Stimulated activated CD4-positive, alpha-beta T cell treated with anti-CD3 and anti-CD28 coated beads, Interleukin-12 subunit alpha, Interleukin-12 subunit beta, amount 100 ng/mL, for 24 hours (primary cell): Measurements from ENCODE around the gene CTCF.

Experiments used
- DNase-seq, 2 experiments: peaks; one replicate each; pipeline ENCODE4 v3.0.0-alpha.2; 2020; ENCODE audit warnings: low read depth in 2 of 2

The CTCF gene

DNA sequence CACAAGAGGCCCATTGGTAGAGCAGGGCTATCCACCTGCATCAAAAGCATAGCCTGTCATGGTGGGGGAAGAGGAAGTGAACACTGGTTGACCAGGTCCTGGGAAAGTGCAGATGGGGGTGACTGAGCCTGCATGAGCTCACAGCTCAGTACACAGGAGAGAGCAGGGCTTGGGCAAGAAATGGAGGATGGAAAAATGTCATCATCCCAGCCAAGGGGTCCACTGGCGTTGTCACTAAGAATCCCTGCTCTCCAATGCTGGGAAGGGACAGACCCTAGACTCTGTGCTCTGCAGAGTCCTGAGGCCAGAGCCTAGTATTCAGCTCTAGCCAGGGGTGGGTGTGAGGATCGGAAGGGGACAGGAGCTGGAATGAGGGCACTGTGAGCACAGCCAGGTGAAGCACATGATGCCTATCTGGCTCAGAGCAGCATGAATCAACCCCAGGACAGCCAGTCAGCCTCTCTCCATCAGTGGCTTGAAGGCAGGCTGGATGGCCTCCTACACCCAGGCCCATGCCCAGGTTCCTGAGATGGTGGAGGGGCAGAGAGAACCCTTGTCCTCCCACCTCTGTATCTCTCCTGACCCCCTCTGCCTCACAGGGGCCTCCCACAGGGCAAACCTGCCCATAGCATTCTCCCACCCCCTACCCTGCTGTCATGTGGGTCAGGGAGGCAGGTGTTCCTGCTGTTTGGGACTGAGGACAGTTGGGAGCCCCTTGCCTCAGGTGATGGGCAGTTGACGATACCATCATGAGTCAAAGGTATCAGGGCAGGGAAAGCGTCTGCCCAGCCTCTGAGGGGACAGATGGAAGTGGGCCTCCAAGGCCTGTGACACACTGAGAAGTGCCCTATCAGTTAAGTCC lies 13.8 kb upstream of the CTCF start:
- DNase-seq, result no peak

DNA sequence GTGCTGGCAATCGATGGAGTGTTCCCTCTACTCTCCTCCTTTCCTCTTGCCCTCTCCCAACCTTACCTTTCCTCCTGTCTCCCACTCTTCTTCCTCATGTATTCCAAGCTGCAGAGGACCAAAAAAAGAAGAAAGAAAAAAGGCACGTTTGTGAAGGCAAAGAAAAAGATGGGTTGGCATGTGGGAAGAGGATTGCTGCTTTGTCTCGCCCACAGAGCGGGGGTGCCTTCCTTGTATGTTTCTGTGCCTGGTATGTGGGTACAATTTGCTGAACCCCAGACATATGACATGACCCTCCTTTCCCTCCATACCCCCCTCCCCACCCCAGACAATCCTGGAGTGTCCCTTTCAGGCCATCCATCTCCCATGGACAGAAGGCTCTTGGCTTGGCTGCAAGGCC lies 13.1 kb upstream of the CTCF start:
- no peak for DNase-seq

DNA sequence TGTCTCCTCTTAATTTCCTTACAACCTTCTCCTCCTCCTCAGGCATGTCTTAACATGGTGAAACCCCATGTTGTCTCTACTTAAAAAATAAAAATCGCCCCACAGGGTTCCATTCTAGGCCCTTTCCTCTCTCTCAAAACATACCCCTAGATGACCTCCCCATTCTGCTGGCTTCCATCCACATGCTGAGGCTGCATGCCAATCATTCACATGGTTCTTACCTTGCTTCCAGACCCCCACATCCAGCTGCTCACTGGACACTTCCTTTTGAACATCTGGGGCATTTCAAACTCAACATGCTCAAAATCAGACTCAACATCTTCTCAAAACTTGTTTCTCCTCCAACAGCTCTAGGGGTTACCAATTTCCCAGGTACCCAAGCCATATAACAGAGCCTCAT lies 12.4 kb upstream of the CTCF start:
- no peak for DNase-seq

DNA sequence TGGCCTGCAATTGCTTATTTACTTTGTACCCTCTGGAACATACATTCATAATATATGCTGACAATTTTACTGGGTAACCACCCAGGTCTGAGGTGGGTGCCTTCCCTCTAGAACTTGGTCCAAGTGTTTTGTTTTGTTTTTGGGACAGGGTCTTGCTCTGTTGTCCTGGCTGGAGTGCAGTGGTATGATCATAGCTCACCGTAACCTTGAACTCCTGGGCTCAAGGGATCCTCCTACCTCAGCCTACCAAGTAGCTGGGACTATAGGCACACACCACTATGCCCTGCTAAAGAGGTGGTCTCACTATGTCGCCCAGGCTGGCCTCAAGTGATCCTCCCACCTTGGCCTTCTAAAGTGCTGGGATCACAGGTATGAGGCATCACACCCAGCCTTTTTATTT lies 11.2 kb upstream of the CTCF start:
- DNase-seq, result no peak

DNA sequence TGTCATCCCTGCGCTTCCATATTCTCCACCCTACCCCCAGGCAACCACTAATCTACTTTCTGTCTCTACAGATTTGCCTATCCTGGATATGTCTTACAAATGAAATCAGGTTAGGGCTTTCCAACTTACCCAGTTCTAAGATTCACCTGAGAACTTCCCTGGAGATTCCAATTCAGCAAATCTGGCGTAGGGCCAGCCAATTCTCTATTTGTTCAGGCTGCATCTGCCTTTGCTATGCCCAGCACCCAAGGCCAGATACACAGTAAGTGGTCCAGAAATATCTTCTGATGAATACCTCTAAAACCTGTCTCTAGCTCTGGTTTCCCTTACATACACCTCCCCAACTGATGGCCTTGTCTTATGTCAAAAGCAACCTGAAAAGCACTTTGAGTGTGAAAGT lies 10.4 kb upstream of the CTCF start:
- DNase-seq, result no peak

DNA sequence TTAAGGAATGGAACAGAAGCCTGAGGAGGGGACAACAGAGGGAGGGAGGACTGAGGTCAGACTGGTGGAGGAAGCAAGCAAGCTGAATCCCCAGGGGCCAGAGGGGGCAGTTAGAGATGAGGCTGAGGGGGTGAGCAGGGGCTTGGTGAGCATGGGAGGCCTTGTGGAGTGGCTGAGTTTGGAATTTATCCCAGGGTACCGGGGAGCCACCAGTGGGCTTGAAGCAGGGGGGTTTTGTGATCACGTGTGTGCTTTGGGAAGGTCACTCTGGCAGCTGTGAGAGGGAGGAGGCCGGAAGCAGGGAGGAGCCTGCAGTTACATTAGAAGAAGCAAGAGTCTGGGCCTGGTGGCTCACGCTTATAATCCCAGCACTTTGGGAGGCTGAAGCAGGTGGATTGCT lies 9.8 kb upstream of the CTCF start:
- DNase-seq, result no peak

DNA sequence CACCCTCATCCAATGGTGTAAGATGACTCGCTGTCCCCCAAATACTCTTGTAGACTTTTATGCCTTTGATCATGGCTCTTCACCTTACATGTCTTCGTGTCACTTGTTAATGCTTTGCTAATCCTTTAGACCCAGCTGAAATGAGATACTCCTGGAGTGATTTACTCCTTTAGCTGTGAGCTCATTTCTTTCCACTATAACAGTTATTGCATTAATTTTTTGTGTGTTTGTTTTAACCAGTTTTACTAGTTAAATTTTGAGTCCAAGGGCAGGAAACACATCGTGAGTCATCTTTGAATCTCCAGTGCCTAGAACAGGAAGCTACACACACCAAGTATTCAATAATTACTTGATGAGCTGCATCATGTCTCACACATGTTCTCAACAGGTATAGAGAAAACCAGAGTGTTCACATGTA lies 6.5 kb upstream of the CTCF start:
- DNase-seq, result no peak

DNA sequence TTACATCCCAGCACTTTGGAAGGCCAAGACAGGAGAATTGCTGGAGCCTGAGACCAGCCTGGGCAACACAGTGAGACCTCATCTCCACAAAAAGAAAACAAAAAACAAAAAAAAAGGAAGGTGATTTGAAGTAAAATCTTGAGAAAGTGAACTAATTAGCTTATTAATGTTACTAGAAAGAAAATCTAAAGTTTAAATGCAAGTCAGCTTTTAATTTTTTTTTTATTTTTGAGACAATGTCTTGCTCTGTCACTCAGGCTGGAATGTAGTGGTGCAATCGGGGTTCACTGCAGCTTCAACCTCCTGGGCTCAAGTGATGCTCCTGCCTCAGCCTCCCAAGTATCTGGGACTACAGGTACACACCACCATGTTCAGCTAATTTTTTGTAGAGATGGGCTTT lies 3.5 kb upstream of the CTCF start:
- no peak for DNase-seq

DNA sequence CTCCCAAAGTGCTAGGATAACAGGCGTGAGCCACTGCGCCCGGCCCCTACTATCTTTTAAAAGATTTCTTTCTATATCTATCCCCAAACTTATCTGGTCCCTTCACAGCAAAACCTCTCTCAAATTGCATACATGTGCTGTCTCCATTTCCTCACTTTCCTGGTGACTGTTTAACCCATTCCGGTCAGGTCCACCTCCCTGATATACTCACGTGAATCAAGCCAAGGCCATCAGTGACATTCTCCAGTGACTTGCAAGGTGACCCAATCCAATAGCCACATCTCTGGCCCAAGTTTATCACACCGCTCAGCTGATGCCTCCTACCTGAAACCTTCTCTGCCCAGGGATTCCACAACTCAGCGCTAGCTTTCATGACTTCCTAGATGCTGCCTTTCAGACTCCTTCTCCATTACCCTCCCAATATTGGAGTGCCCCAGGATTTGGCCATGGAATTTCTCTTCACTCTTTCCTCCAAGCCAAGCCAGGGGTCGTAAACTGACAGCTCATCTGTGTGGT lies 1.4 kb upstream of the CTCF start:
- DNase-seq, result no peak

DNA sequence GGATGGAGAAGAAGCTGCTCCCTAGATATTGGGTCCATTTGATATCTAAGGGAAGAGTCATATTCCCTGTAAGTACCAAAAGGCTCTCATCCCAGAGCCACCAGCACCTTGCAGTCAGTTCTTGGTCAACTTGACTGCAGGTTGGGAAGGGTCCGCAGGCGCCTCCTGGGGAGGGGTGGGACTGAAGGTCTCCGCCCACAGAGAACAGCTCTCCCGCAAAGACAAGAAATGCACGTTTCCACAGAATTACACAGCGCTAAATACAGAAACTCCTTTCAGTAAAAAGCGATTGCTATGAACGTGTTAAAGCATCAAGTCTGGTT lies 864 bp upstream of the CTCF start:
- no peak for DNase-seq

DNA sequence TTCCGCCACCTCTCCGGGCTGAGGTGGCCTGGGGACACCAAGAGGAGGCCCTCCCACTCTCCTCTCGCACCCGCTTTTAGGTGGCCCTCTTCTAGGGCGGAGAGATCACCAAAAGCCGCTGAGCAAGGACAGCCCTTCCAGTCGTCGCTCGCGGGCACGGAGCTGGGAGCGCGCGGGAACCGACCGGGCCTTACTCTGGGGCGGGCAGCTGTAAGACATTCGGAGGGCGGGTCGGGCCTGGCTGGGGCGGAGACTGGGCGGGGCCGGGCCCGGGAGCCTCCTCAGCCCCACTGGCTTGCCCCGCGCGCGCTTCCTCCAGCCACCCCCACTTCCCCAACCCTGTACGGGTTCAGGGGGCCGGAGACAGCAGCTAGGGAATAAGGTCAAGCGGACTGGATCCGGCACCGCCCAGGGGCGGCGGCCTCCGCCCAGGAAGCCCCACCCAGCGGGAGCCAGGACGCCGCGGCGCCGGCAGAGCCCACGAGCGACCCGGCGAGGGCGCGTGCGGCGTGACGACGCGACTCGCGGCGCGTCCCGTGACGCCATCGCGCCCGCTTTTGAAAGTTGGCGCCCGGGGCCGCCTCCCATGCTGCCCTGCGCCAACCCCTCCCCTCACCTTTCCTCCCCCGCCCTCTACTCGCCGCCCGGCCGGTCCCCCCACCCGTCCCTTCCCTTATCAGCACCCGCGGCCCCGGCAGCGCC lies 351 bp upstream of the CTCF start:
- peak; percentile 91 to 97 for DNase-seq

DNA sequence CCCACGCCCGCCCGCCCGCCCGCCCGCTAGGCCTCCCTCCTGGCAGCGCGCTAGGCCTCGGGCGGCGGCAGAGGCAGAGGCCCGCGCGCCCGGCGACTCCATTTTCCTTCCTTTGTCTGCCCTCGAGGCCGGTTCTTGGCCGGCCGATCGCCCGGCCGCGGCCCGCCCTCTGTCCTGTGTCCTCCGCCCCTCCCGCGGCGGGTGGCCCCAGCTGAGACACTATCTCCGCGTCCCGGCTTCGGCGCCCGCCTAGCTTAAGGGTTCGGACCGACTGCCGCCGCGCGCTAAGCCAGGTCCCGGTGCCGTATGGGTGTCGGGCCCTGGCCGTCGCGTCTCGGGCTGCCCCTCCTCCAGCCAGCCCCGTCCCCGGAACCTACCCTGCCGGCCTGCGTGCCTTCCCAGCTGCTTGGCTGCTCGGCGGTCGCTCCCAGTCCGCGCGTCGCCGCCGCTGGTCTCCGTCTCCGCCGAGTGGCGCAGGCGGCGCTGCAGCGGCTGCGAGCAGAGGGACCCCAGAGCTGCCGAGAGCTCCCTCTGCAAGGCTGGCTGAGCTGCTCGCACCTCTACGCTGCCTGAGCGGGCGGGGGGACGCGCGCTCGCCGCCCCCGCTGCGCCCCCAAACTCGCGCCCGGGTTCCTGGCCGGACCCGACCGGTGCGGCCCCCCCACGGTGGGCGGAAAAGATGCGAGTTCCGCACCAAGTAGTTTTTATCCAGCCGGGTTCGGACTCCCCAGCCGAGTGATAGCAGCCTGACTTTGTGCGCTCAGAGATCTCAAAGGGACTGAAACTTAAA lies 787 bp downstream of the CTCF start:
- DNase-seq, result peak; percentile 29 to 49

DNA sequence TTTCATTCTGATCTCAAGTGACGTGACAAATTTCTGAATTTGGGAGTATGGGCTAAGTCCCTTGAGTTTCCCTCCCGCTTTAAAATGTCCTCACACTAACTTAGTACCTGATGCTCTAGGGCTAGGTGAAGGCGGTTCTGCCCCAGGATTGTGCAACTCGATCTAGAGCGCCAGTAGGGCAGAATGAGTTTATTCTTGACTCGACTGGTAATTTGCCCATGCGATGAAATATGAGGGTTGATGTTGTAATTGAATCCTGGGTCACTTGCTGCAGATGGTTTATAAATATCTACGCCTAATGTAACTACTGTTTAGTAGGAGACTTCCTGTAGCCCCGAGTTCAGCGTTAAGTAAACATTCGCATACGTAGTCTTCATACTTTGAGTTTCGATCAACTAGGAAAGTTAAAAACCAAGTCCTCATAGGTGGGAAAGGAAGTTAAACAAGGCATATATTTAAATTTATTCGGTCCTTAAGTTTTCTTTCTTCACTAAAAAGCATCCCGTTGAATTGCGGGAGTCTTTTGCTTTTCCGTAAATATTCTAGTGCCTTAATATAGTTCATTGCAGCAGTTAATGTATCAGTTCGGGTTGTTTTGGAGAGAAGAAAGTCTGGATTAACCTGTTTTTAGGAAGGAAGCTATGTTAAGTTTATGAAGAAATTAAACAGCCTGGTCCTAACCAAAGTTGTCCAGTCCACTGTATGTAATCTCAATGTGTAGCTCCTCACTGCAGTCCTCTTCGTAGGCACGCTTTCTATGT lies 1.6 kb downstream of the CTCF start:
- DNase-seq, result no peak

DNA sequence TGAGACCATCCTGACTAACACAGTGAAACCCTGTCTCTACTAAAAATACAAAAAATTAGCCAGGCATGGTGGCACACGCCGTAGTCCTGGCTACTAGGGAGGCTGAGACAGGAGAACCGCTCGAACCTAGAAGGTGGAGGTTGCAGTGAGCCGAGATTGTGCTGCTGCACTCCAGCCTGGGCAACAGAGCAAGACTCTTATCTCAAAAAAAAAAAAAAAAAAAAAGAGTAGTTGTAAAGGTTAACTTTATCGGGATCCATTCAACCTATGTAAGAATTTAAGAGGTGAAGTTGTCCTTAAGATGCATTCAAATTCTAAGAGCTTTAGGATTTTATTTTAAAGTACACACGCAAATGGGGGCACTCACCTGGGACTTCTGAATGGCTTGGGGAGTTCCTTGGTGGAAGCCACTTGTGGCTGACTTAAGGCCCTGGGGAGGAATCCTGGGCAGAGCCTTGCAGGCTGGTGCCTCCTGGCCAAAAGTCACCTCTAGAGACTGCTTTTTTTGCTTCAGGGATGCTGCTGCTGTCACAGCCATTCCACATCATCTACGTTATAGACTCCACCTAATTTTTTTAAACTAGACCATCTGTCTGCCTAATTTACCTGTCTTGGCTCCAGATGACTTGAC lies 3.3 kb downstream of the CTCF start:
- no peak for DNase-seq

DNA sequence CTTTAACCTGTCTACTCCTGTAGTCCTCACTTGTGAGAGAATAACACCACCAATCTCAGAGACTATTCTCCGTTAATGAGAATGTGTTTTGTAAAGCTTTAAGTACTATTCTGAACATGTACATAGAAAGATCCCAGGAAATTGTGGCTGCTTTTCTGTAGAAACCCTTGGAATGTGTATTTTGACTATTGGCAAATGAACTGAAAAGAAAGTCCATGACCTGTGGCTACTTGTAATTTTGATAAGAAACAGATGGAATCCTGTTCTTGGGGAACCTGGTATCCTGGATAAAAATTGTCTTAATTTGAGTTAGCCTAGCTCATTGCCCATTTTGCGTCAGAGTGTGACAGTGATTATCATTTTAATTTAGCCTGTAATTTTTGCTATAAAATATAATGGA lies 9.1 kb downstream of the CTCF start:
- DNase-seq, result no peak

DNA sequence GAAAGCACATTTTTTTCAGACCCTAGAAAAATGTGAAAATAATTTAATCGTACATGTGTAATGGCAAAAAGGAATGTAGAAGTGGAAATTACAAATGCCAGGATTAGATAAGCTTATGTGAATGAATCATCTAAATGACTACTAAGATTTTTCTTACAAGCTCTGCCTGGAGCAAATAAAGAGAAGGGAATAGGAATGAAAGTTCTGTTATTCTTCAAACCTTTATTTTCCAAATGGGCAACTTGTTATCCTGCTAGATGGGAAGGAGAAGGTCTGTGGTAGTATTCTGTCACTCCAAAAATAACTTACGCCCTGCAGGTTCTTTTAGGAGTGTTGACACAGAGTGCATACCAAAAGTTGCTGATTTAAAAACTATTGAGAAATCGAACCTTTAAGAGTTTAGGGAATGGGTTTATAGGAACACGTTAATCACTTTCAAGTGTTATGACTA lies 9.7 kb downstream of the CTCF start:
- no peak for DNase-seq

DNA sequence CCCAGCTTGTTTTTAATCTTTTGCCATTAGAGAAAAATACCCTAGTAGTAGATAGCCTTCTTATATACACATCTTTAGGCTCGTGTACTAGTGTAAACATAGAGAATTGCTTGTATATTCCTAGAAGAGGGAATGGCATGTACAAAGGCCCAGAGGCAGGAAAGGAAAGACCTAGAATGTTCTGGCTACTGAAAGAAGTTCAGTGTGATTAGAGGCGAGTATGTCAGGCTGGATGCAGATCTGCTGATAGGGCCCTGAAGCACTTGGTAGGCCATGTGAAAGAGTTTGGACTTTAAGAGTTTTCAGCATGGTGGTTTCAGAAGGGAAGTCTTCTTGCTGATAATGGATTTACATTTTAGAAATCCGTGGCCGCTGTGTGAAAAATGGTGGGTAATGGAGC lies 17.4 kb downstream of the CTCF start:
- no peak for DNase-seq

DNA sequence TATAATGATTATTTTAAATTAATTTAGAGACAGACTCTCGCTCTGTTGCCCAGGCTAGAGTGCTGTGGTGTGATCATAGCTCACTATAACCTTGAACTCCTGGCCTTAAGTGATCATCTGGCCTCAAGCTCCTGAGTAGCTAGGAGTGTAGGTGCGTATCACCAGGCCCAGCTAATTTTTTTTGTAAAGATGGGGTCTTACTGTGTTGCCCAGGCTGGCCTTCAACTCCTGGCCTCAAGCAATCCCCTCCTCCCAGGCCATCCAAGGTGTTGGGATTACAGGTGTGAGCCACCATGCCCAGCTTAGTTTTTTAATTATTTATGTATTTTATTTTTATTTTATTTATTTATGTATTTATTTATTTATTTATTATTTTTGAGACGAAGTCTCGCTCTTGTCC lies 17.9 kb downstream of the CTCF start:
- no peak for DNase-seq

DNA sequence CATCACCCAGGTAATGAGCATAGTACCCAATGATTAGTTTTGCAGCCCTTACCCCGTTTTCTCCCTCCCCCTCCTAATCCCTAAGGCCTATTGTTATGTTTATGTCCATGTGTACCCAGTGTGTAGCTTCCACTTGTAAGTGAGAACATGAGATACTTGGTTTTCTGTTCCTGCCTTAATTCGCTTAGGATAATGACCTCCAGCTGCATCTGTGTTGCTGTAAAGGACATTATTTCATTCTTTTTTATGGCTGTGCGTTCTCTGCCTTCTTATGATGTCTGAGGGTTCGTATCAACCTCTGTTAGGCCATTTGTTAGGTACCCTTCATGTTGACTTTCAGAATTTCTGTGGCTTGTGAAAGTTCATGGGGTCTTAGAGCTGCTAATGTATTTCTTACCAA lies 31.0 kb downstream of the CTCF start:
- no peak for DNase-seq

DNA sequence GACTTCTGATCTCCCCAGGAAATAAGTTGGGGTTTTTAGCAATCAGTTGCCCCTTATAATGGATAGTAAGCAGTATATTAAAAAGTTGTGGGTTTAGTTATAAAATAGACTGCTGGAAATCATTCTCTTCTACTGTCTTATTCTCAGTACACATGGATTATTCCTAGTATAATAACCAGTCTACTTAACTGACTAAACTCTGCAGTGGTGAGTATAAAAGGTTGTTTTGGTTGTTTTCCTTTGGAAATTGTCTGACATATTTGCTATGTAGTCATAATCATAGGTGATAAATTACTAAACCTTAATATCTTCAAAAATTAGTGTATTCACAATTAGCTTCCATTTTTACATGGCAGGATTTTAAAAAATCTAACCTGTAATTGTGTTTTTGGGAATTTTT lies 31.4 kb downstream of the CTCF start:
- no peak for DNase-seq

DNA sequence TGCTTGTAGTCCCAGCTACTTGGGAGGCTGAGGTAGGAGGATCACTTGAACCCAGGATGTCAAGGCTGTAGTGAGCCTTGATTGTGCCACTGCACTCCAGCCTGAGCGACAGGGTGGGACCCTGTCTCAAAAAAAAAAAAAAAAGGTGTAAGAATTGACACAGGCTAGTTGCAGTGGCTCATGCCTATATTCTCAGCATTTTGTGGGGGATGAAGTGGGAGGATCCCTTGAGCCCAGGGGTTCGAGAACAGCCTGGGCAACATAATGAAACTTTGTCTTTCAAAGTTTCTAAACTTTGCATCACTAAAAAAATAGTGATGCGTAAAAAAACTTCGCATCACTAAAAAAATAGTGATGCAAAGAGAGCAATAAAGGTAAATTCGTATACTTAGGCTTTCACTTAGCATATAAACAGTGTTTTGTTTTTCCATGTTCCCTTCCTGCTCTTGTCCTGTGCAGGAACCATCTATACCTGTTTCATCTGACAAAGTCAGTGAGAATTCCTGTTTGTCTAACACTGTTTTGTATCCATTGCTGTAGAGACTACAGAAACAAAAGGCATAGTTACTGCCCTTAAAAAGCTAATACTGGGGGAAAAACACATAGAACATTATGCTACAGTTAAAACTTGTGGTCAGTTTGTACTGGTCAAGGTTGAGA lies 32.1 kb downstream of the CTCF start:
- no peak for DNase-seq
